Left lobe of liver (tissue), 2 donors: Measurements from ENCODE around the gene DOCK1. TPM values are rescaled to one million over a fixed set of nuclear protein-coding genes. Genes with fewer than 3 reads are reported as not detected.
"Not testable (repeated sequence)": the region's sequence is repeated elsewhere in the genome, so short reads cannot be mapped to it uniquely, and the experiment has no call there.

Source experiments
- ATAC-seq: fragments of 200-7000 bp; cut with Tn5 transposase; one replicate; pipeline ENCODE4 v1.9.1; 2020; ENCODE audit warnings: mild to moderate bottlenecking, moderate library complexity
- DNase-seq: peaks from one replicate; pipeline ENCODE4 v3.0.0-alpha.2; 2020; ENCODE audit warnings: low spot score
- total RNA-seq: library from RNA; stranded (reverse); gene quantifications from one replicate; pipeline ENCODE4 v1.2.1, GENCODE V29; 2021
- donor health status: DM: no; HTN: no; CAD: no; lungs with moderate emphysema.
- donor health status: DM: no; HTN: yes; CAD: no.

DOCK1 gene
- total RNA-seq, 1 donor from 2014 or later: 14.7 TPM

DNA sequence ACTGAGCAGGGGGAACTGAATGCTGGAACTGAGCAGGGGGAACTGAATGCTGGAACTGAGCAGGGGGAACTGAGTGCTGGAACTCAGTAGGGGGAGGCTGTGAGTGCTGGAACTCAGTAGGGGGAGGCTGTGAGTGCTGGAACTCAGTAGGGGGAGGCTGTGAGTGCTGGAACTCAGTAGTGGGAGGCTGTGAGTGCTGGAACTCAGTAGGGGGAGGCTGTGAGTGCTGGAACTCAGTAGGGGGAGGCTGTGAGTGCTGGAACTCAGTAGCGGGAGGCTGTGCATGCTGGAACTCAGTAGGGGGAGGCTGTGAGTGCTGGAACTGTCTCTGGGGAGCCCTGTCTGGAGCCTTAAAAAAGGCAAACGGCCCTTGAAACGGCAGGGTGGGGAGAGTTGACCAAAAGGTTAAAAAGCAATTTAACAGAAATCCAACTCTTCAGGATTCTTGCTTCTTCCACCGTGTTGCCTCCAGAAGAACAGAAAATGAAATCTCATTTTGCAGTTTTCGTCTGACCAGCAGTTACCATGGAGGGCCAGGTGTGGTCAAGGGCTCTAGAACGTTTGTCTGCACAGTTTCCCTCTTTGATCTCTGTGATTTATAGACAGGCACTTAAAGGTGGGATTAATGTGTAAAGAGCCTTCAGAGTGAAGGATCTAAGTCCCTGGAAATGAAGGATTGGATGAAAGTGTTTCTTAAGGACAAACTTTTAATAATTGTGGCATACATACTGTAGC is 19.1 kb downstream of the DOCK1 start:
- DNase-seq (no peak), ATAC-seq (no peak)

DNA sequence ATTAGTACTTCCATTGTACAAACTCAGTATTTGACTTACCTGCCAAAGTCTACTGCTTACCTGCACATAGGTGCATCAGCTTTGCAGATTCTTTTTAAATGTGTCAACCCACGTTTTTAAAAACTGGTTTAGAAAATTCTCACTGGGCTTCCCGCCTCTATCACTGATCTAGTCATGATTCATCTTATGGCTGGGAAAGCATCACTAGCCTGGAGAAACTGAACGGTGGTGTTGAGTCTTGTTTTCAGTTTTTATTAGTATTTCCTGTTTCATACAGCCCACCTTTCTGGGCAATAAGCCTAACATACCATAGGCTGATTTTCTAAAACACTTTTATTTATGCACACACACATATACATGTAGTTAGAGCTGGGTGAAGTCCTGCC is 19.7 kb downstream of the DOCK1 start:
- no peak for DNase-seq
- ATAC-seq: no peak

- ATAC-seq: no peak
- DNase-seq: no peak
Measured at GRCh38 chr10:126926568-126926967, 21.3 kb downstream of the DOCK1 start.

DNA sequence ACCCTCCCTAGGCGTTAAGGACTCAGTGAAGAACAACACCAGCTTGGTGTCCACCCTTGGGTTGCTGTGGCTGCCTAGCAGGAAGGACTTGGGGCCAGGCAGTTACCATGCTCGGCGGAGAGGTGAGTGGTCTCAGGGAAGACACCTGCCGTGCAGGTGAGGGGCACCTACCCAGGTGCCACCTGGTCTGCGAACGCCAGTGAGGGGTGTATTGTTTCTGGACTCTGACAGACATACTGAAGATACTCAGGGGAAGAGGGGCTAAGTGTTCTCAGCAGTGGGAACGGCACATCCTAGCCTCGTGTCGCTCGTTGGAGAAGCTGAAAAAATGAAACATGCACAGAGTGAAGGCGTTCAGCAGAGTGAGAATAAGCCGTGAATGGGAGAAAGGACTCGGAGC is 22.6 kb downstream of the DOCK1 start:
- no peak for DNase-seq
- ATAC-seq: no peak

- no peak for ATAC-seq
- DNase-seq: no peak
Measured at GRCh38 chr10:126928274-126928673, 23.0 kb downstream of the DOCK1 start.

DNA sequence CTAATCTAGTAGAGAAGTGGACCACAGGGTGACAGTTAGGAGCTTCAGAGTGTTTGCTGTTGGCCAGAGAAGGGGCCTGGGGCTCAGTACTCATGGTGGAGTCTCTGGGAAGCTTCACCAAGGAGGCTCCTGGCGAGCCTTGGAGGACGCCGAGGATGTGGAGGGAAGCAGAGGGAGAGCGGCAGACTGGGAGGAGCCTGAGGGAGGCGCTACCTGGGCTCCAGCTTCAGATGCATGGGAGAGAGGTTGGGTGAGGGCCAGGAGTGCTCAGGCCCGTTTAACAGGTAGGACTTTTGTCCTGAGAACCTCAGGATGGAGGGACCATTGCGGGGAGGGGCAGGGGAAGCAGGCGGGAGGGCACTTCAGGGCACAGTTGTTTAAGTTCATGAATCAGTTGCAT is 24.2 kb downstream of the DOCK1 start:
- ATAC-seq (no peak), DNase-seq (no peak)

DNA sequence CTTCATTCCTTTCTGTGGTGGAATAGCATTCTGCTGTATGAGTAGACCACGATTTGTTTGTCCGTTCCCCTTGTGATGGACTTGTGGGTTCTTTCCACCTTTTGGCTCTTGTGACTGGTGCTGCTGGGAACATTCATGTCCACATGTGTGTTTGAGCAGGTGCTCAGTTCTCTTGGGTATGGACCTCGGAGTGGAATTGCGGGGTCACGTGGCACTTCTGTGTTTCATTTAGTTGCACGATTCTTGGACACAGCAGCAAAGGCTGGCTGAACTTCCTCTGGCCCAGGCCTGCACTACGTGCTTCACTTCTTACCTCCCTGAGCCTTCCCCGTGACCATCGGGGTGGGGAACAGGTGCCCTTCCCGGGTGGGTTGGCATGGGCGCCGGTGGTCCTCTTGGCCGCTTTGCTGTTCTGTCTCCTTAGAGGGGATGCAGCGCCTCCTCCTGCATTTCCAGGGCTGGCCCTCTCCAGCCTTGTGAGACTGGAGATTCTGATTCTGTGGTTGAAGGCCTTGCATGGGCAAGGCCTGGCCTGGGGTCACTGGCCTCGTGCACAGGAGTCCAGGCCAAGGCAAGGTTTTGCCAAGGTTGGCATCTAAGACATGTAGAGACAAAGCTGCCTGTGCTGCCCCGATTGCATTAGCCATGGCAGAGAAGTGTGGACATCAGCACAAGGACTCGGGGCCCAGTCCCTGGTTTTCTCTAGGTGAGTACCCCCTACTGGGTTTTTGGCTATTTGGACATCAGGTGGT is 25.1 kb downstream of the DOCK1 start:
- peak; percentile 61 for ATAC-seq

GRCh38 chr10:126930883-126931503 is 25.8 kb downstream of the DOCK1 start:
- DNase-seq: no peak

More for the DNA sequence above, 25.1 kb downstream of the DOCK1 start:
- DNase-seq: no peak

GRCh38 chr10:126931544-126931943 is 26.3 kb downstream of the DOCK1 start:
- ATAC-seq (peak; percentile 37), DNase-seq (no peak)

More at GRCh38 chr10:126930883-126931503, 25.8 kb downstream of the DOCK1 start:
- peak; percentile 85 for ATAC-seq

DNA sequence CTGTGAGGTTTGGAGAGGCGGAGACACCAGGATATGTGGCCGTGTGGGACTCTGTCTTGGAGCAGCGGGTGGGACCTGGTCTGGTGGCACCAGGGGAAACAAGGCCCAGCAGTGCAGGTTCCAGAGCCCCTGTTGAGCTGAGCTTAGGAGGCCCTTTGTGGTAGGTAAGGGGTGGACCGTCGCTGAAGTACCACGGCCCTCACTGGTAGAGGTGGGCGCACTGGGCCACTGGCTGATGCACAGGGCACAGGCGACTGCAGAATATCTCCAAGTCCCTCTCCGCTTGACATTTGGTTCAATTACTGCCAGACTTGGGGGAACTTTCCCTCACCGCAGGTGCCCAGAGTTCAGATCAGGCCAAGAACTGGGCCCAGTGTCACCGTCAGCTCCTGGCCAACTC is 27.3 kb downstream of the DOCK1 start:
- no peak for ATAC-seq
- DNase-seq: no peak

GRCh38 chr10:126933116-126933515 is 27.9 kb downstream of the DOCK1 start:
- ATAC-seq (no peak), DNase-seq (no peak)

DNA sequence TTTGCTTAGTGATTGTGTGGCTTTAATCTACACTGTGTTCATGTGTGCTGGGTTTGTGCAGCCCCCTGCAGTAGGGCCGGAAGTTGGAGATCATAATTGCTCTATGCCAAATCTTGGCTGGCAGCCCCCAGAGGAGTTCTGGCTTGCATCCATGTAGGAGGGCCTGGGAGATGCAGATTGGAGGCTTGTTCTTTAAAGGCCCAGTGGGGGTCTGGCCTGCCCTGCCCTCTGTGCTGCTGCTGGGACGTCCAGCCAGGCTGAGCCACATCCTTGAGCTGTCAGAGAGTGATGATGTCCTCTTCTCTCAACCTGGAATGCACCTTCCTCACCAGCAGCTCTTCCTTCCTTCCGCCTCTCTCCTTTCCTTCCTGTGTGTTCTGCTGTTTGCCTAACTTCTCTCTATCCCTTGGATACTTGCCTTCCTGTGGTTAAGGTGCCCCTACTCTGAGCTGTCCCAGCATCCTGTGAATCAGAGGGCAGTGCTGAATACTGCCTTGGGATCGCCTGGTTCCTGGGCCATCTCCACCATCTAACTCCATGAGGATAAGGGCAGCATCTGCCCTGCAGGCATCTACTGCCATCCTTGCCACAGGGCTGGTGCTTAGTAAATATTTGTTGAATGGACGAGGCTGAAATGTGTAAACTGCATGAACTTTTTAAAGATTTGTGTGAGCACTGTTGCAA is 30.2 kb downstream of the DOCK1 start:
- ATAC-seq (peak; percentile 73), DNase-seq (no peak)

DNA sequence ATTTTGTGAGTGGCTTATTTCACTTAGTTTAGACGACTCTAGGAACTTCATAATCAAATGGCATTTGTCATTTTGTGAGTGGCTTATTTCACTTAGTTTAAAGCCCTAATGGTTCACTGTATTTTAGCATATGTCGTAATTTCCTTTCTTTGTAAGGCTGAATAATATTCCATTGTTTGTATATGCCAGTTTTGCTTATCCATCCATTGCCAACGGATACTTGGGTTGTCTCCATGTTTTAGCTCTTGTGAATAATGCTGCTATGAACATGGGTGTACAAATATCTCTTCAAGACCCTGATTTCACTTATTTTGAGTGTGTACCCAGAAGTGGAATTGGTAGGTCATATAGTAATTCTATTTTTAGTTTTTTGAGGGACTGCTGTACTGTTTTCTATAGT is 31.8 kb downstream of the DOCK1 start:
- DNase-seq (no peak), ATAC-seq (no peak)

DNA sequence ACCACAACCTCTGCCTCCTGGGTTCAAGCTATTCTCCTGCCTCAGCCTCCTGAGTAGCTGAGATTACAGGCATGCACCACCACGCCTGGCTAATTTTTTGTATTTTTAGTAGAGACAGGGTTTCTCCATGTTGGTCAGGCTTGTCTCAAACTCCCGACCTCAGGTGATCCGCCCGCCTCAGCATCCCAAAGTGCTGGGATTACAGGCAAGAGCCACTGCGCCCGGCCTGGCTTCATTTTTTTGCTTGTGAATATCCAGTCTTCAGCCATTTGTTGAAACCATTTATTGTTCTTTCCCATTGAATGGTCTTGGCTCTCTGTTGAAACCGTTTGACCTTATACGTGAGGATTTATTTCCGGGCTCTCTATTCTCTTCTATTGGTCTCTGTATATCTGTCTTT is 32.9 kb downstream of the DOCK1 start:
- ATAC-seq, DNase-seq: not testable (repeated sequence)

- no peak for ATAC-seq
- no peak for DNase-seq
Measured at GRCh38 chr10:126939706-126940105, 34.5 kb downstream of the DOCK1 start.

- no peak for DNase-seq
- ATAC-seq: peak; percentile 31
Measured at GRCh38 chr10:126940670-126941310, 35.6 kb downstream of the DOCK1 start.

GRCh38 chr10:126944191-126944590 is 39.0 kb downstream of the DOCK1 start:
- no peak for ATAC-seq

DNA sequence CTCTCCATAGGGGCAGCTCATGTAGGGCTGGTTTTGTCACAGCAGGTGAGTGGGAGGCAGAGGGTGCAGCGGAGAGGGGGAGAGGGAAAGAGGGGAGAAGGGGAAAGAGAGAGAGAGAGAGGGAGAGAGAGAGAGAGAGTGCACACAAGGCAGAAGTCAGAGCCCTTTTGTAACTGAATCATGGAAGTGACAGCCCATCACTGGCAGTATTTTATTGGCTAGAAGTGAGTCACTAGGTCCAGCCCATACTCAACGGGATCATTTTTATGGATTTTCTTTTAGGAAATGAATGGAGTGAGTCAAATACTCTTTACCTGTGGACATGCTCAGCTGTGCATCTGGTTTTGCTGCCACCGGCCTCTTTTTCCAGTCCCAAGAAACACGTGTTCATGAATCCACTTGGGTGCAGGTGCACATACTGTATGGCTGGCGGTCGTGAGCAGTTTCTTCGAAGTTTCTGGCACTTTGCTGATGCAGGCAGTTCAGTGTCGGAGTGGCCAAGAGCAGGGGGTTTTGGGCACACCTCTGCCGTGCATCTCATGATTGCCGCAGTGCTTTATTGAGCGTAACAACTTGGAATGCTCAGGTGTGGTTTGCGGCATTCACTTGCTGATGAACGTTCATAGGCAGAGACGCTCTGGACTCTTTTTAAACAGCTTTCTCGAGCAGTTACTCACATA is 40.3 kb downstream of the DOCK1 start:
- no peak for DNase-seq
- ATAC-seq: no peak

More at GRCh38 chr10:126944191-126944590, 39.0 kb downstream of the DOCK1 start:
- DNase-seq: no peak

DNA sequence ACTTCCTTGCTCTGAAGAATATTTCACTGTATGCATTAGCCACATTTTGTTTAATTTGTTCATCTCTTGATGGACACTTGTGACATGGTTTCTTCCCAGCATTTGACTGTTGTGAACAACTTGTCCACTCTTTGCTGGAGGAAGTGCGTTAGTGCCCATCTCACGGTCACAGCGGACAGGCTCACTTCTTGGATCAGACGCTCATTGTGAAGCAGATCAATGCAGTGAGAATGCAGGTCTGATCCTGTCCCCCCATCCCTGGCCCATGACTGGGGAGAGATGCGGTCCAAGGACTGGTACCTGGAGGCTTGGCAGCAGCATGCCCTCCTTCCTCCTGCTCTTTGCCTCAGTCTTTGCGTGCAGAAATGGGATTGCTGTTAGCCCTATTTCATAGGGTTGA is 41.5 kb downstream of the DOCK1 start:
- DNase-seq (no peak), ATAC-seq (no peak)
